Natural killer cell (primary cell): Measurements from ENCODE around the gene CFAP157. TPM values are rescaled to one million over a fixed set of nuclear protein-coding genes. Genes with fewer than 3 reads are reported as not detected.

Experiments used
- ATAC-seq, 3 donors: fragments of 150-1000 bp in 2 of 3; fragments of 200-7000 bp in 1 of 3; cut with Tn5 transposase; 1 replicate in 1 of 3; 2 replicates in 2 of 3; pipeline ENCODE4 v1.10.0; 2021; ENCODE audit warnings: mild to moderate bottlenecking in 2 of 3, moderate library complexity in 2 of 3
- DNase-seq, 2 donors: peaks; one replicate each; pipeline versions ENCODE4 v3.0.0 to v3.0.0-alpha.2; 2013 to 2021; ENCODE audit warnings: mixed read lengths in 1 of 2
- H3K27ac ChIP-seq: one replicate; pipeline ENCODE4 v1.5.1; 2013; ENCODE audit warnings: mild to moderate bottlenecking, low read length
- H3K27me3 ChIP-seq: one replicate; pipeline ENCODE4 v1.6.1; 2013; ENCODE audit warnings: low read length; ENCODE audit not compliant: control insufficient read depth, insufficient read depth
- H3K36me3 ChIP-seq: one replicate; pipeline ENCODE4 v1.6.1; 2013; ENCODE audit warnings: low read length; ENCODE audit not compliant: control insufficient read depth, insufficient read depth
- H3K4me1 ChIP-seq: one replicate; pipeline ENCODE4 v1.6.1; 2013; ENCODE audit warnings: low read length; ENCODE audit not compliant: control insufficient read depth, insufficient read depth
- H3K4me3 ChIP-seq: one replicate; pipeline ENCODE4 v1.5.1; 2013; ENCODE audit warnings: low read length
- H3K9me3 ChIP-seq: one replicate; pipeline ENCODE4 v1.6.1; 2013; ENCODE audit warnings: low read length; ENCODE audit not compliant: control insufficient read depth, insufficient read depth
- H3K27ac Mint-ChIP-seq, 2 donors: one replicate each; pipeline ENCODE4 v1.8.0; 2022; ENCODE audit warnings: mild to moderate bottlenecking in 2 of 2, mixed read lengths in 2 of 2, moderate library complexity in 1 of 2
- H3K27me3 Mint-ChIP-seq, 2 donors: one replicate each; pipeline ENCODE4 v1.8.0; 2022; ENCODE audit warnings: low read depth in 2 of 2, mixed read lengths in 2 of 2
- H3K36me3 Mint-ChIP-seq: one replicate; pipeline ENCODE4 v1.8.0; 2022; ENCODE audit warnings: mixed read lengths
- H3K4me1 Mint-ChIP-seq, 2 donors: one replicate each; pipeline ENCODE4 v1.8.0; 2022; ENCODE audit warnings: mixed read lengths in 2 of 2
- H3K4me3 Mint-ChIP-seq: one replicate; pipeline ENCODE4 v1.8.0; 2022; ENCODE audit warnings: mild to moderate bottlenecking, moderate library complexity, mixed read lengths
- H3K9me3 Mint-ChIP-seq, 2 donors: one replicate each; pipeline ENCODE4 v1.8.0; 2022; ENCODE audit warnings: mixed read lengths in 2 of 2
- WGBS: methylation state at CpG from one replicate; pipeline ENCODE4 v1.1.7; 2013; ENCODE audit warnings: missing lambda C conversion rate; ENCODE audit not compliant: insufficient coverage; 5-methylcytosine and 5-hydroxymethylcytosine counted together
- intact Hi-C: fragments of 100-400 bp; cut with micrococcal nuclease; formaldehyde crosslinking; loops from one replicate; pipeline ENCODE4 v1.14.2; 2022
- total RNA-seq, 4 donors: library from RNA; stranded (reverse); fragments of 120-200 nt in 1 of 4; gene quantifications; one replicate each; pipeline versions ENCODE4 v1.2.3 to v1.2.4, GENCODE V29; 2013 to 2022
- TF ChIP-seq, protein P1 (sequence below): fragments of 200-600 bp; IDR thresholded peaks from one replicate; pipeline ENCODE4 v1.8.0; 2022; ENCODE audit warnings: antibody characterized with exemption

The CFAP157 gene
- total RNA-seq, 3 donors from 2014 or later (not counting 1 experiment from before 2014, with no cell fraction given), result not detected

DNA sequence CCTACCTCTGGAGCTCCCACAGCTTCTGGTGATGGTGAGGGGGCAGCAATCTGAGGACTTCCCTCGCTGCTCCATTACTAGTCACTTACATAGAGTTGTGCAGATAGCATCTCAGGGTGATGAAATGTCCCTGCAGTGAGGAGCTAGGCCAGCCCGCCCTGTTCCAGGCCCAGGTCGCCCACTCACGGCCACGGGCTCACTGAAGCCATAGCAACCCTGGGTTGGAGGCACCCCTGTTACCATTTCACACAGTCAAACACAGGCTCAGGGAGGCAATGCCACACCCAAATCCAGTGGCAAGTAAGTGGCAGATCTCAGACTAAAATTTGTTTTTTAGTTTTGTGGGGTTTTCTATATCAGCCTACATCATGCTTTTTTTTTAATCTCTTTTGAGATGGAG is 52.1 kb downstream of the CFAP157 start:
- Mint-ChIP-seq H3K27ac (peak overlapping the region; percentile 63 to 85), H3K4me1 (peaks cover 20 to 24% of the 10 kb centered on the region in 2 donors), H3K4me3 (no peak overlapping the region), H3K9me3 (no peaks in the 10 kb centered on the region), H3K36me3 (no peaks in the 10 kb centered on the region), H3K27me3 (no peaks in the 10 kb centered on the region)
- H3K27ac ChIP-seq, result no peak overlapping the region
- H3K9me3 ChIP-seq, result no peaks in the 10 kb centered on the region
- H3K27me3 ChIP-seq, result no peaks in the 10 kb centered on the region
- TF ChIP-seq, protein P1, sequence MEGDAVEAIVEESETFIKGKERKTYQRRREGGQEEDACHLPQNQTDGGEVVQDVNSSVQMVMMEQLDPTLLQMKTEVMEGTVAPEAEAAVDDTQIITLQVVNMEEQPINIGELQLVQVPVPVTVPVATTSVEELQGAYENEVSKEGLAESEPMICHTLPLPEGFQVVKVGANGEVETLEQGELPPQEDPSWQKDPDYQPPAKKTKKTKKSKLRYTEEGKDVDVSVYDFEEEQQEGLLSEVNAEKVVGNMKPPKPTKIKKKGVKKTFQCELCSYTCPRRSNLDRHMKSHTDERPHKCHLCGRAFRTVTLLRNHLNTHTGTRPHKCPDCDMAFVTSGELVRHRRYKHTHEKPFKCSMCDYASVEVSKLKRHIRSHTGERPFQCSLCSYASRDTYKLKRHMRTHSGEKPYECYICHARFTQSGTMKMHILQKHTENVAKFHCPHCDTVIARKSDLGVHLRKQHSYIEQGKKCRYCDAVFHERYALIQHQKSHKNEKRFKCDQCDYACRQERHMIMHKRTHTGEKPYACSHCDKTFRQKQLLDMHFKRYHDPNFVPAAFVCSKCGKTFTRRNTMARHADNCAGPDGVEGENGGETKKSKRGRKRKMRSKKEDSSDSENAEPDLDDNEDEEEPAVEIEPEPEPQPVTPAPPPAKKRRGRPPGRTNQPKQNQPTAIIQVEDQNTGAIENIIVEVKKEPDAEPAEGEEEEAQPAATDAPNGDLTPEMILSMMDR, result no peak
- H3K4me1 ChIP-seq, result peaks cover 20% of the 10 kb centered on the region
- peaks cover 60% of the 10 kb centered on the region for H3K36me3 ChIP-seq
- DNase-seq (no peak), ATAC-seq (no peak)
- H3K4me3 ChIP-seq, result no peak overlapping the region
- intact Hi-C loops, result no loop called here
- 89% methylated on average over 5 of the region's 5 CpGs for WGBS

DNA sequence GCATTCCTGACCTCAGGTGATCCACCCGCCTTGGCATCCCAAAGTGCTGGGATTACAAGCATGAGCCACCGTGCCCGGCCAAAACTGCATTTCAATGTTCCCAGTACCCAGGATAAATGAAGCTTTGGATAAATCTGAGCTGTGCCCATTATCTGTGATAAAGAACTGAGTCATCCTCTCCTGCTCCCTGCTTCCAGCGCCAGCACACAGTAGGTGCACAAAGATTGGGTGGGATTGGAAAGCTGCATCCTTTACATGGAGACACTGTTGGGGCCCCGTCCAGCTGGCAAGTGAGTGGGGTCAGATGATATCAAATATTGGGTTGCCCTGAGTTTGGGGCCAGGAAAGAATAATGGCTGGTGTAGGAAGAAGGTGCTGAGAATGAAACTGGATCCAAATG is 54.3 kb downstream of the CFAP157 start:
- ATAC-seq (no peak), DNase-seq (no peak)
- peaks cover 63% of the 10 kb centered on the region for H3K36me3 ChIP-seq
- H3K27me3 ChIP-seq, result no peaks in the 10 kb centered on the region
- Mint-ChIP-seq H3K9me3 (no peaks in the 10 kb centered on the region), H3K27ac (peak overlapping the region in 1 of 2 donors; percentile 99), H3K36me3 (no peaks in the 10 kb centered on the region), H3K4me3 (no peak overlapping the region), H3K4me1 (peaks cover 39 to 46% of the 10 kb centered on the region in 2 donors), H3K27me3 (no peaks in the 10 kb centered on the region)
- H3K4me3 ChIP-seq, result no peak overlapping the region
- no peak overlapping the region for H3K27ac ChIP-seq
- H3K4me1 ChIP-seq, result peaks cover 30% of the 10 kb centered on the region
- no peaks in the 10 kb centered on the region for H3K9me3 ChIP-seq
- TF ChIP-seq, protein P1, result no peak
- over 99% methylated on average over 5 of the region's 5 CpGs for WGBS
- intact Hi-C loops, result no loop called here

DNA sequence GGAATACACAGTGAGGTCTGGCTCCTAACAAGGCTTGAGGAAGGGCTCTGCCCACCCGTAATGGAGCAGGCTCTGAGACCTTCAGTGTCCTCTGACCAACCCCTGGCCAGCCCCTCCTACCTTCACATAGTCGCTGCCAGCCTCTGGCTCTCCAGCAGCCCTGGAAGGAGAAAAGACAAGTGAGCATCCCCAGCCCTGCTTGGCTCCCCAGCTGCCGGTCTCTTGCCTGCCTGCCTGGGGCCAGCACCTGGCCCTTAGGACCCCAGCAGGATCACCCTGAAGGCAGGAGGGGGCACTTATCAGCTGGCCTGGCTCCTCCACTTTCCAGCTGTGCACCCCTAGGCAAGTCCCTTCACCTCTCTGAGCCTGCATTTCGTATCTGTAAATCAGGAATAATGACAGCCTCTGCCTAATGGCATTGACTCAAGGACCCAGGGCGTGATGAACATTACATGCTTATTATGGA is 54.7 kb downstream of the CFAP157 start:
- H3K27me3 Mint-ChIP-seq, result no peaks in the 10 kb centered on the region
- Histone ChIP-seq H3K27ac (no peak overlapping the region), H3K27me3 (no peaks in the 10 kb centered on the region), H3K36me3 (peaks cover 67% of the 10 kb centered on the region), H3K9me3 (no peaks in the 10 kb centered on the region), H3K4me3 (no peak overlapping the region), H3K4me1 (peaks cover 34% of the 10 kb centered on the region)
- WGBS, result 95% methylated on average over 5 of the region's 5 CpGs
- ATAC-seq, result no peak
- no peak for DNase-seq
- peak overlapping the region; percentile 80 to 99 for H3K27ac Mint-ChIP-seq
- TF ChIP-seq, protein P1, result no peak
- H3K4me3 Mint-ChIP-seq, result no peak overlapping the region
- intact Hi-C loops, result no loop called here
- H3K36me3 Mint-ChIP-seq, result no peaks in the 10 kb centered on the region
- peaks cover 43 to 51% of the 10 kb centered on the region in 2 donors for H3K4me1 Mint-ChIP-seq
- no peaks in the 10 kb centered on the region for H3K9me3 Mint-ChIP-seq

DNA sequence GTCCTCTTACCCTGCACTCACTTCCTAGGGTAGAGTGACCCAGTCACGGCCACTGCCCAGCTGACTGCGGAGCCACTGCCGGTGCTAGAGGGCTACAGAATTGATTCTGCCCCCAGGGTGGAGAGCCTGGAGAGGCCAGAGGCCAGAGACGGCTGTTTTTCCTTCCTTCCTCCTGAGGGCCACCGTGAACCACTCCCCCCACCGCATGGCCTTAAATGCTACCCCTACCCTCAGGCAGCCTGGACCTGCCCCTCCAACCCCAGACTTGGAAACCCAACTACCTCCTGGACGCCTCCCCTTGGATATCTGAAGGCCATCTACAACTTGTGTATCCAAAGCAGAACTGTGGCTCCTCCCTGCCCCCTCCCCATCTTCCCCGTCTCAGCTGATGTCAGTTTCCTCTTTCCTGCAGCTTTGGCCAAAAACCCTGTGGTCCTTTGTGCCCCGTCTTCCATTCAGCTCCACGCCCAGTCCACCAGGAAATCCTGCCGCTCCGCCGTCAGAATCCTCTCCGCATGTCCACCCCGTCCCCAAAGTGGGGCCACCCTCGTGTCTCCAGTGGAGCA is 55.4 kb downstream of the CFAP157 start:
- H3K27me3 ChIP-seq, result no peaks in the 10 kb centered on the region
- no peak overlapping the region for H3K4me3 ChIP-seq
- no peaks in the 10 kb centered on the region for H3K27me3 Mint-ChIP-seq
- TF ChIP-seq, protein P1, result no peak
- 71% methylated on average over 16 of the region's 16 CpGs for WGBS
- no peaks in the 10 kb centered on the region for H3K9me3 Mint-ChIP-seq
- H3K4me3 Mint-ChIP-seq, result no peak overlapping the region
- intact Hi-C loops, result no loop called here
- H3K27ac ChIP-seq, result no peak overlapping the region
- ATAC-seq (no peak), DNase-seq (no peak)
- H3K9me3 ChIP-seq, result no peaks in the 10 kb centered on the region
- peaks cover 41% of the 10 kb centered on the region for H3K4me1 ChIP-seq
- H3K4me1 Mint-ChIP-seq, result peaks cover 50 to 57% of the 10 kb centered on the region in 2 donors
- peaks cover 70% of the 10 kb centered on the region for H3K36me3 ChIP-seq
- H3K27ac Mint-ChIP-seq, result peak overlapping the region; percentile 80 to 99
- H3K36me3 Mint-ChIP-seq, result no peaks in the 10 kb centered on the region
